ENCODE measurements around the gene DNAJC30.

DNAJC30 gene

DNA sequence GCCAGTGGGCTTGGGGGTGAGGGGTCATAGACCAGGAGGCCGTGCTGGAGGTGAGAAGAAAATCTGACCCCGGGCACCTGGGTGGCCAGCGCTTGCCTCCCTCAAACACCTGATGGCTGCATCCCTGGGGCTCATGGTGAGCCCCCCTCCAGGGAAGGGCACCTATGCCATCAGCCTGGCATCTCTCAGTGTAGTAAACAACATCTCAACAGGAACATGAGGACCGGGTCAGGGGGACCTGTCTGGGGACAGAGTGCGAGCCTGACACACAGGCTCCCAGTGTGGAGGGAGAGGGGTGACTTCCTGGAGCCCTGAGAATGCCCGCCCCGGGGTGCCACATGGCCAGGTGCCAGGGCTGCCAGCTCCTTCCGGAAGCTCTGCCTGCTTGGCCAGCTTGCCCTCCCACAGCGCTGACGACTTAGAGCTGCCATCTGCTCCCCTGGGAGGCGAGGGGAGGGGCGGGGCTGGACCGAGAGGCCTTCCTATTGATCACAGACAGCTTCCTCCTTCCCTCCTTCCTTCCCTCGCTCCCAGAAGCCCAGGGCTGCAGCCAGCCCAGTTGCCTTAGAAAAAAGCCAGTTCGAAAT, 23.9 kb upstream of the DNAJC30 start:
- no peak for DNase-seq (ENCODE audit: low read depth)

DNA sequence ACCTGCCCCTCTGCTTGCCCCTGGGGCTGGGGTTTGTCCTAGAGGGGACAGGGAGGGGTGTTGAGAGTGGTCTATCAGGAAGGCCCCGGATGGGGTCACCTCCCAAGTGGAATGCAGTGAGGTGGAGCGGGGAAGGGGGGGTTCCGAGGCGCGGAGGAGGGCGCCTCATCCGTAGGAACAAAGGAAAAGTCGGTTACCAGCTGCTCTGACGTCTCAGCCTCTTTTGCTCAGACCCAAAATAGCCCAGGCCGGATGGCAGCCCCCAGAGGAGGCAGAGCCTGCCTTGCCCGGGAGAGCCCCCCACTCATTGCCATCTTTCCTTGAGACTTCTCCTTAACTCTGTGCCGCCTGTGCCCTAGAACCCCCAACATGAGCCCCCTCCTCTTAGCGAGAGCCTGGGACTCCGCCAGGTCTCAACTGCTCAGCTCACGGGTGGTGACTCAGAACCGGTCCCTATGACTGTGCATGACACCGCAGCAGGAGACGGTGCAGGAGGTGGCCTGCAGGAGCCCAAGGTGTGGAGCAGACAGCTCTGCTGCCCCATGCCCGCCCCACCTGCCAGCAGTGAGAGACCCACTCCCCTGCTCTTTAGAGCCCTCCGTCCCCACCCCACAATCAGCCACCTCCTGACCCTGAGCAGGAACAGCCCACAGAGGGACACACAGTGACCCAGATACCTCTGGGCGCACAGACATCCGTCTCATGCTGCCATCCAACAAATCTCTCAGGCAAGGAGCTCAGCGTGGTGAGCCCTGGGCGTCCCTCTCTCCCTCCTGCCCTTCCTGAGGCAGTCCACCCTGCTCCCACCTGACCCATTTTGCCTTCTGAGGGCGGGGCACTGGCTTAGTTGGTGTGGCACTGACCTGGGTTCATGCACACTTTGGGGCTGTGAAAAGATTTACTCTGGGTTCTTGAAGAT, 23.1 kb upstream of the DNAJC30 start:
- DNase-seq (ENCODE audit: low read depth) = no peak

DNA sequence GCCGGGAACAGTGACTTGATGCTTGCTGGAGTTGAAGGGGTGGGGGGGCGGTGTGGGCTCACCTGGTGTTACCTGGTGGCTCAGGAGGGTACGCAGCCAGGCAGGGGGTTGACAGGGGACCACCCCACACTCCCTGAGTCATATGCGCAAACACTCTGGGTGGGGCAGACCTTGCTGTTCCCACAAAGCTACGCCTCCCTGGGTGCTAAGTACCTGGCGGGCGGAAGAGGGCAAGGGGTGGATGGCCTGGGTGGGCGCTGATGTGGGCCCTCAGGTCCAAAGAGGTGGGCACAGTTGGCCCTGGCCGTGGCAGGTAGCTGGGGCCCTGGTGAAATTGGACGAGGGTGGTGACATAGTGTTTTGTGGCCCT, 22.3 kb upstream of the DNAJC30 start:
- DNase-seq (ENCODE audit: low read depth) = no peak

DNA sequence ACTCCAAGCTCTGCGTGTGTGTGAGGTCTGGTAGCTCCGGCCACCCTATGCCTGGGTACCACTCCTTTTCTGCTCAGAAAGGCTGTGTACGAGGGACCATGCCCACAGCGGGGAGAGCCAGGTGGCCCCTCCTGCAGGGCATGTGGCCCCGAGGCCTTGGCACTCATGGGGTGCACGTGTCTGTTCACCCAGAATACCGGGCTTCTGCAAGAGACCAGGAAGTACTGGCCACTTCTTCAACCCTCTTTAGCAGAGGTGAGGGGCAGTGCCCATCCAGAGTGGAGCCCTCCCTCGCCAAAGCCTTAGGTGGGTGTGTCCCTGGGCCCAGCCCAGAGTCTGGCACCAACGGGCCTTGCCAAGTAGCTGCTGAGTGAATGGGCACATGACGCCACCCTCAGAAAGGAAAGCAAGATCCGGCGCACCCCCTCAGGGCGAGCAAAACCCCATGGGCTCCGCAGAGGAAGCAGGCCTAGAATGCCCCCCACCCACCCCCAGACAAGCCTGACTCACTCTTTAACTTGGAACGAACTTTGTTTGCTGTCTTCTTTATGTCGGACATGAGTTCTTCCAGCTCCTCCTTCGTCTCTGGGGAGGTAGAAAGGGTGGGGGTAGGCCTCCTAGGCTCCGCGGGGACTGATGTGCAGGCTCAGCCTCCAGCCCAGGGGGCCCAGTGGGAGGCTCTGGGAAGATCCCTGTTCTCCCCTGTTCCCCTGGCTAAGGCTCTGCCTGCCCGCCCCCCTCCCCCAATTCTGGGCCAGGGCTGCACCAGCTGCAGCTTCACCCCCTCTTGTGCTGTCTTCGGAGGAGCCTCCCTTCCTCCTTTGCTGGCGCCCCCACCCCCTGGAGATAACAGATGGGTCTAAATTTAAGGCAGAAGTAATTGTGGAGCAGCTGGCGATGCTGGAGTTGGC, 21.6 kb upstream of the DNAJC30 start:
- DNase-seq (ENCODE audit: low read depth) = peak; percentile 29

DNA sequence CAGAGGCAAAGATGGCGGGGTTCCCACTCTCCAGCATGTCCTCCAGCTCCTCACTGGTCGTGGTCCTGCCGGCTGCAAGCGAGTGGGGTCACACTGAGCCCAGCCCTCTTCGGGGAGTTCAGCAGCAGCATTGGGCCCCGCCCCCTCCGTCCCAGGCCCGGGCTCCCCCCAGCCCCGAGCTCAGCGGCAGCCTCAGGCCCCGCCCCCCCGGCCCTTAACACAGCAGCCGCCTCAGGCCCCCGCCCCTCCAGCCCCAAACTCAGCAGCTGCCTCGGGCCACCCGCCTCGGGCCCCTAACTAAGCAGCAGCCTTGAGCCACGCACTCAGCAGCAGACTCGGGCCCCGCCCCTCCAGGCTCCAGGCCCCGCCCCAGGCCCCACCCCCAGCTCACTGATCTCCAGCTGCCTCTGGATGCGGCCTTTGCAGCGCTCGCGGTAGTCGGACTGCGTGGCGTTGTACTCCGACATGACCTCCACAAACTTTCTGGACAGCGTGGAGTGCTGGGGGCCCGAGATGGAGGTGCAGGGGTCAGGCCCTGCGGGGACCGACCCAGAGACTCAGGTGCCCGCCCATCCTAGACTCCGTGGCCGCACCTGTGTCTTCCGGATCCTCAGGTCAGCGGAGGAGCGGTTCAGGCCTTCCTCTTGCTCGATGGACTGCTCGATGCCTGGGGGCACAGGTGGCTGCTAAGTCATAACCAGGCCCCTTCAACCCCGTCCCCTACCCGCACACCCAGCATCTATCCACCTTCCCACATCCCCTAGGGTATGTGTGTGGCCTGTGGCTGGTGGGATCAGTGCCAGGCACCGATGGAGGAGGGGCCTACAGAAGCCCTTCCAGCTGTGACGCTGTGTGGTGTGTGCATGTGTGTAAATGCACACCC, 20.7 kb upstream of the DNAJC30 start:
- DNase-seq (ENCODE audit: low read depth) = no peak

DNA sequence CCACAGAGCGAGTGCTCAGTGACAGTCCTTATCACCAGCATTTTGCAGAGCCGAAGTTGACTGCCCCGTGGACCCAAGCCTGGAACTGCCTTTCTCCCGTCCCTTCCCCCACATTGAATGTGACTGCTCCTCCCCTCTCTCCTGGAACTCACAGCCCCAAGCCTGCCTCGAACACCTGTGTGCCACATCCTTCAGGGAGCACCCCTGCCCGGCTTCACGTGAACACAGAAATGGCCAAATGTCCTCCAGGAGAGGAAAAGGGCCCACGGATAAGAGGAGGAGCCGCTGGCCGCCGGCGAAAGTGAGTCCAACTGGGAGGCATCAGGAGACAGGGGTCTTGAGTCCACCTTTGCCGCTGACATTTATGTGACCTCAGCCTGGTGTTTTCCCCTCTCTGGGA, 20.0 kb upstream of the DNAJC30 start:
- no peak for DNase-seq (ENCODE audit: low read depth)

DNA sequence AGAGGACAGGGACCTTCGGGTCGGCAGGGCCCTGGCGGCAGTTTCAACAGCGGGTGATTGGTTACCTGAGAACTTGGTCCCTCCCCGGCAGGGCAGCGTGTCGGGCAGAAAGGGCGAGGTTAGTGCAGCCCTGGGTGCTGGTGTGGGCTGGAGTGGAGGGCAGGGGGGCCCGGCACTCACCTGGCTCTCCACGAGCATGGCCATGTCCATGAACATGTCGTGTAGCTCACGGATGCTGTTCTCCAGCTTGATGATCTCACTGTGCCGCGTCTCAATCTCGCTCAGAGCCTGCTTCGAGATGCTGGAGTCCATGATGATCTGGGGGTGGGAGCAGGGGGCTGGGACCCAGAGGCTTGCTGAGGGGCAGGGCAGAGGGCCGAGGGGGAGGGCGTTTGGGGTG, 19.4 kb upstream of the DNAJC30 start:
- DNase-seq (ENCODE audit: low read depth) = no peak

DNA sequence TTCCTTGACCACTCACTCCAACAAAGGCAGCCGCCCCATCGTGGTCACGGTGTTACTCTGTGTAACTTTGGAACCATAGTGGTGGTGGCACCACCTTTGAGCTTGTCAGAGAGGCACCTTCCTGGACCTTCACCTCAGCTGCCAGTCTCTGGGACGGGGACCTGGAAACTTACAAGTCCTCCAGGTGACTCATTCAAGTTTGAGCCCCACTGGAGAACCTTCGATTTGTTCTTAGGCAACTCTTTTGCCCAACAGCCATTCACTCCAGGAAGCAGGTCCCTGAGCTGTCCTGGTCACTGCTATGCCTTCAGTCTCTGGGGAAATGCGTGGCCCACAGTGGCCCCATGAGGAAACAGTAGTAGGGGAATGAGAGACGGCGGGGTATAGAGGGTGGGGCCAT, 19.0 kb upstream of the DNAJC30 start:
- DNase-seq (ENCODE audit: low read depth) = no peak

DNA sequence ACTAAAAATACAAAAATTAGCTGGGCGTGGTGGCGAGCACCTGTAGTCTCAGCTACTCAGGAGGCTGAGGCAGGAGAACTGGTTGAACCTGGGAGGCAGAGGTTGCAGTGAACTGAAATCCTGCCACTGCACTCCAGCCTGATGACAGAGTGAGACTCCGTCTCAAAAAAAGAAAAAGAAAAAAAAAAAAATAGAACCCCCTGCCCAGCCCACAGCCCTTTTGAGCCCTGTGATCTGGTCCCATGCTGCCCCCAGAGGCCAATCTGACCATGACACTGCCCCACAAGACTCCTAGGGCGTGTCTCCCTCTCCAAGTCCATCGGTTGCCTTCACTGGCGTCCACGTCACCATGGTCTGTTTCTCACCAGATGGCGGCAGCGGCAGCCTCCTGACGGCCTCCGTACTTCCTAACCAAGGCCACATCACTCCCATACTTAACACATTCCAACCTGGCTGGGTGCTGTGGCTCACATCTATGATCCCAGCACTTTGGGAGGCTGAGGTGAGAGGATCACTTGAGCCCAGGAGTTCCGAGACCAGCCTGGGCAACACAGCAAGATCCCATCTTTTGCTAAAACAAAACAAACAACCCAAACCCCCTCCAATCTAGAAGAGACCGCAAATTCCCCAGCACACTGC, 18.2 kb upstream of the DNAJC30 start:
- DNase-seq (ENCODE audit: low read depth) = peak; percentile 59

DNA sequence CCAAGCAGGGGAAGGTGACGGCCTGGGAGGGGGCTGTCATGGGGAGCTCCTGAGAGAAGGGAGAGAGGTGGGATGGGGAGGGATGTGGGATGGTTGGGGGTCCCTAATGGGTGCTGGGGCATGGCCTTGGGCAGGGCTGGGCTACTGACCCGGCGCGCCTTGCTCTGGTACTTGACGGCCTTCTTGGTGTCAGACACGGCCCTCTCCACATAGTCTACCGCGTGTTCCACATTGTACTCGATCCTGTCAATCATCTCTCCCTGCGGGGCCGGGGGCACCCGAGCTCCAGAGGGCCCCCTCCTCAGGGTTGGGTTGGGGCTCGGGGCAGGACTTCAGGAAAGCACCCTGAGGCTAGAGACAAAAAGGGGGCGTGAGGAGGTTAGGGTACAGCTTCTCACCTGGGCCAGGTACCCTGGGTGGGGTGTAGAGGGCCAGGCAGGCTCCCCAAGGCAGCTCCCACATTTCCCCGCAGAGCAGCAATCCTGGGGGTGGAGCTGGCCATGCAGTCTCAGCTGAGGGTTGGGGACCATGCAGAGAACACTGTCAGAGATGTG, 17.4 kb upstream of the DNAJC30 start:
- DNase-seq (ENCODE audit: low read depth) = no peak

DNA sequence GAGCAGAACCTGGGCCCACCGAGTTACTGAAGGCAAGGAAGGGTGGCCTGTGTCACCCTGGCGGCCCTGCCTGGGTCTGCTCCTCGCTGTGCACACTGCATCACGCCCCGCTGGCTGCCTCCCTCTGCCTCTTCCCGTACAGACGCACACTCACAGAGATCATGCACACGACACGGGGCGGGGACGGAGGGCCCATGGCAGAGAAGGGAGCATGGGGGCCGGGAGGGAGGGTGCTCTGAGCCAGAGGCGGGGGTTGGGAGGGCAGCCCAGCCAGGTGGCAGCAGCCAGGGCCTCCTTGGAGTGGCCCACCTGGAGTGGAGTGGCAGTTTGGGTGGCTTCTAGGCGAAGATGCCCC, 16.8 kb upstream of the DNAJC30 start:
- no peak for DNase-seq (ENCODE audit: low read depth)

DNA sequence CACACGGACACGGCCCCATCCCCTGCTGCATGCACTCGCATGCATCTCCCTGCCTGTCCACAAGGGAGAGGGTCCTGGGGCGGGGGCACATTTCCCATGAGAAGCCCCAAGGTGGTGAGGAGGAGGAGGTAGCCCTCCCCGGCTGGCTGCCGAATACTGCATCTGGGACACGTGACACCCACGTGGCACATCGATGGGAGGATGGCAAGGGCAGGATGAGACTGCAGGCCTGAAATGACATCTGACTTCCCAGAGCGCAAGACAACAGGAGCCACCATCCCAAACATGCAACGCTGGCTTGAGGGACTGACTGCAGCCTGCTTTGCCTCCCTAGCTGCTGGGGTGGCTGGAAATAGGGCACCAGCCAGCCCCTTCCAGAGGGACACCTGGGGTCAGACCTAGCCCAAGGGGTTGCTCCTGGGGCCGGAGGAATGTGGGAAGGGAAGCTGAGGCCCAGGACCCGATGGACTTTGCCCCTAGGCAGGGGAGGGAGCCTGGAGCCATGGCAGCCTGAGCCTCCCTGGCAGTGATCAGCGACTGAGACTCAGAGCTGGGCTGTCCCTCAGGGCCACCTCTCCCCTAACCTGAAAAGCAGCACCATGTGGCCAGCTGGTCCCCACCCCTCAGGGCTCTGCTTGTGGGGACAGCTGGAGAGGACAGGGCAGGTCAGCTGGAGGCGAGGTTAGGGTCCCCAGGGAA, 16.3 kb upstream of the DNAJC30 start:
- DNase-seq (ENCODE audit: low read depth) = no peak

DNA sequence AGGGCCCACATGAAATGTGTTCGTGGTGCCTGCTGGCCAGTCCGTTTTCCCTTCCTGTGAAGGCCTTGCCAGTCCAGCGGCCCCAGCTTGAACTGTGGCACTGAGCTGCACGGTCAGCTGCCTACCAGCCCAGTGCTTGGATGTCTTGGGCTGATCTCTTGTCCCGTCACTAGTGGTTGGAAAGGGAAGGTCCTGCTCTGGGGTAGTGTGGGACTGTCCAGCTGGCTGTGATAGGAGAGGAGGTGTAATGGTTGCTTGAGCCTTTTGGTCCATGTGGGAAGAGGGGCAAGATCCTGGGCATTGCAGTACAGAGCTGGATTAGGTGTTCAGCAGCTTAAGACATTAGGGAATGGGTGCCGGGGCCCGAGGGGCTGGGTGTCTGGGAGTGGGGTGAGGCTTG, 15.2 kb upstream of the DNAJC30 start:
- DNase-seq (ENCODE audit: low read depth) = no peak

DNA sequence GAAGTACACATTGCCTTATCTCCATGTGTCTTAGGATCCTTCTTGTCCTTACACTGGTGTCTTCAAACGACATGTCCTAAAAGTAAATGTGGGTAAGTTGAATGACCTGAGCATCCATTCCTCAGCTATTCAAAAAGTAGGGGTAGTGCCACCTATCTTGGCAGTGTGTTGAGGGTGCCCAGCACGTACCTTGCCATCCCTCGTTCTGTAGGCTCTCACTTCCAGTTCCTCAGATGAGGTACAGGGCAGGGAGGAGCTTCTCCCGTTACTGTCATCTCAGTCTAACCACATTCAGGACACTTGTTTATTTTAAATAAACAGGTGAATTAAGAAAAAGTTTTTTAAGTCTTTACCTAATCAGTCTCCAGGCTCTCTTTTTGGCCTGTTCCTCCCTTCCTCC, 13.1 kb upstream of the DNAJC30 start:
- no peak for DNase-seq (ENCODE audit: low read depth)

DNA sequence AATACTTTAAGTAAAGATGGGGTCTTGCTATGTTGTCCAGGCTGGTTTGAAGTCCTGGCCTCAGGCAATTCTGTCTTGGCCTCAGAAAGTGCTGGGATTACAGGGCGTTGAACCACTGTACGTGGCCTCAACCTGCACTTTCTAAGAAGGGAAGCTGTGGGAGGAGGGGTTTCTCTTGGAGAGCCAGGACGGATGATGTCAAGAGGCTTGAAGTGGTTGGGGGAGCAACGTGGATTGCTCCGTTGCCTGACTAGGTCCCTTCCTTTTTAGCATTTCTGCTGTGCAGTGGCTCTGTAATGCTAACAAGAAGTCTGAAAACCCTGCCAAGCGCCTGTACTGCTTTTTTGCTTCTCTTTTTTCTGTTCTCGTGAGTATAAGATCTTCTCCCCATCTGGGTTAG, 7.4 kb upstream of the DNAJC30 start:
- DNase-seq (ENCODE audit: low read depth) = no peak

DNA sequence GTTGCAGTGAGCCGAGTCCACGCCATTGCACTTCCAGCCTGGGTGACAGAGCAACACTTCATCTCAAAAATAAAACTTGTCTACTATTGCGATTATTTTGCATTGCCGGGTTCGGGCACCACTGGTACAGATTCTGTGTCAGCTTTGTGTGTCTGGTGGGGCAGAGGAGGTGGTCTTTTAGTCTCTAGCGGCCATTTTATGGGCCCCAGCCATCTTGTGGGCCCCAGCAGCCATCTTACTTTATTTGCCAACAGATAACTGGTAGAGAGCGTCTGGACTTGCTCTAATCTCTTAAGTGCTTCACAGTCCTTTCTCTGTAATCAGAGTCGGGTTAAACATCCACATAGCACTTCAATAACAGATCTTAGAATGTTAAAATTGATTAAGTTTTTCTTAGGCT, 5.0 kb upstream of the DNAJC30 start:
- no peak for DNase-seq (ENCODE audit: low read depth)

DNA sequence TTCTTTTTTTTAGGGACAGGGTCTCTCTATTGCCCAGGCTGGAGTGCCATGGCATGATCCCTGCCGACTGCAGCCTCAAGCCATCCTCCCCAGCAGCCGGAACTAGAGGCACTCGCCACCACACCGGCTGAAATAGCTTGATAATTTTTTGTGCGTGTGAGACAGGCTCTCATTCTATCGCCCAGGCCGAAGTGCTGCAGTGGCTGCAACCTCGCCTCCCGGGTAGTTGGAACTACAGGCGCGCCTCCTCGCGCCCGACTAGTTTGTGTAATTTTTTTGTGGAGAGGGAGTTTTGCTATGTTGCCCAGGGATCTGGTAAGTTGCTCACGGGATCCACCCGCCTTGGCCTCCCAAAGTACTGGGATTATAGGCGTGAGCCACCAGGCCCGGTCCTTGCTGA, 2.1 kb upstream of the DNAJC30 start:
- DNase-seq (ENCODE audit: low read depth) = no peak

DNA sequence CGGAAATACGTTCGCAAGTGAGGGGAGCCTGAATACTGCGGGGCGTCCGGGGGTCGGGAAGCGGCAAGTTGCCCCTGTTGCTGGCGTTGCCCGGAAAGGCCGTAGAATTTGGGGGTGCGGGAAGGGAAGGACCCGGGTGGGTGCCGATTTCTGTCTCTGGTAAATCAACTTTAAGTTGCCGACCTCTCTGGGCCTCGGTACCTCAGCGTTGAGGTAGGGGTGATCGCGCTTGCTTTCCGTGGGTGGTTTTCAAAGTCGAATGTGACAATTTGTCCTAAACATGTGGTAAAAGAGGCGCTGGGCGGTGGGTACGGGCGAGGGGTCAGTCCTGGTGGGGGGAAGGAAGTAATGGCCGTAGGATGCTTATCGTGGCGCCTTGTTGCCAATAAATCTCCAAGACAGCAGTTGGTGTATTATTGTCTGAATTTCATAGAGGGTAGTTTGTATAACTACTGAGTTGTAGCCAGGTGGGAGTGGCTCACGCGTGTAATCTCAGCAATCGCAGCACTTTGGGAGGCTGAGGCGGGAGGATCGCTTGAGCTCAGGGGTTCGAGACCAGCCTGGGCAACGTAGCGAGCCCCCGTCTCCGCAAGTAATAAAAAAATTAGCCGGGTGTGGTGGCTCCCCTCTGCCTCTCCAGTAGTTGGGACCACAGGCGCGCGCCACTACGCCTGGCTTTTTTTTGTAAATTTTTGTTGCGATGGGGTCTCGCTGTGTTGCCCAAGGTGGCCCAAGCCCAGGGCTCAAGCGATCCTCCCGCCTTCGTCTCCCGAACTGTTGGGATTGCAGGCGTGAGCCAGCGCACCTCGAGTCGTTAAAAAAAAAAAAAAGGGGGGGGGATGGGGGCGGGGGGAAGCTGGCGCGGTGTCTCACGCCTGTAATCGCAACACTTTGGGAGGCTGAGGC, 788 bp upstream of the DNAJC30 start:
- DNase-seq (ENCODE audit: low read depth) = peak; percentile 11

DNA sequence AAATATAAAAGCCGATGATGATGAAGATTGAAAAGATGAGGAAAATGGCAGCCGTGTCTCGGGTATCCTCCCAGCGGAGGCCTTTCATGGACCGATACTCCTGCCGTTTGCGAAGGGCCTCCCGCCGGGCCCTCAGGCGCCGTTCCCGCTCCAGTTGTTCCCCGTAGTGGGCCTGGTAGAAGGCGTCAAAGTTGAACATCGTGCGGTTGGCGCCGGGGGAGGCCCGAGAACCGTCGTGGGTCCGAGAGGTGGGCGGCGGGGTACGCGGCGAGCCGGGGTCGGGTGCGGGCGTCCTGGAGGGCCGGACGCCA, 553 bp downstream of the DNAJC30 start:
- DNase-seq (ENCODE audit: low read depth) = no peak

DNA sequence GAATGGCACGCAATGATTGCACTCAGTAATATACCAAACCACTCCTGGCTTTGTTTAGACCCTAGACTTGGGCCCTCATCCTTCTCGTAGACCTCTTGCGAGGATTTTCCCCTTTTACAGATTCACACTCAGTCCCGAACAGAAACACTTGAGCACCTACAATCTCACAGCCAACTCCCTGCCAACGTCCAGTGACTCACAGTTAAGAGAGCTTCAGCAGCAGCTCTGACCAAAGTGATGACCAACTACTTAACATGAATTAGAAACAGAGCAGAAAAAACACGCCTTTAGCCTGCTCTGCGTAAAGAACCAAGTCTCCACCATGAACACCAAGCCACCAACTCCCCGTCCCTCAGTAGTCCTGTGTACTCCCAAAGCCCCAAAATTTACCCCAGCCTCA, 2.2 kb downstream of the DNAJC30 start:
- DNase-seq (ENCODE audit: low read depth) = peak; percentile 40
